Measurements from ENCODE around the gene SRBD1. TPM values are rescaled to one million over a fixed set of nuclear protein-coding genes. Genes with fewer than 3 reads are reported as not detected.

Gene SRBD1
- total RNA-seq, 4 donors from 2014 or later = 13.5 to 36.2 (median 26.8) TPM

GRCh38 chr2:45442026-45442425 is 169.0 kb downstream of the SRBD1 start:
- peaks cover 0 to 15% (median 4%) of the 10 kb centered on the region in 4 donors for H3K4me1 ChIP-seq
- H3K27ac ChIP-seq = no peak overlapping the region
- H3K9me3 ChIP-seq = no peaks in the 10 kb centered on the region
- in situ Hi-C loops (cut with MboI; ENCODE audit: low pct_ligation_motif_present in 1 of 4, low pct_unique_long_range_greater_than_20kb in 1 of 4, low sequenced_read_pairs in 3 of 4) = no loop called here
- 89 to 97% methylated on average over 3 of the region's 3 CpGs for WGBS, 2 donors (ENCODE audit: low coverage in 1 of 2)
- DNase-seq = no peak
- H3K27me3 ChIP-seq = no peaks in the 10 kb centered on the region
- intact Hi-C loops (cut with DNase I; ENCODE audit: low total_unique reads) = no loop called here
- H3K4me3 ChIP-seq = no peak overlapping the region
- no peaks in the 10 kb centered on the region for H3K36me3 ChIP-seq
- TF ChIP-seq POLR2A (IDR thresholded peaks at IDR 0.05) = no peak
- no peak for TF ChIP-seq POLR2AphosphoS5 (IDR thresholded peaks at IDR 0.05)
- no peak for TF ChIP-seq EP300 (IDR thresholded peaks at IDR 0.05; ENCODE audit: low read depth)
- TF ChIP-seq CTCF (IDR thresholded peaks at IDR 0.05) = no peak

GRCh38 chr2:45441571-45441970 is 169.5 kb downstream of the SRBD1 start:
- Histone ChIP-seq H3K4me1 (peaks cover 0 to 15% (median 4%) of the 10 kb centered on the region in 4 donors), H3K9me3 (no peaks in the 10 kb centered on the region), H3K36me3 (no peaks in the 10 kb centered on the region), H3K4me3 (no peak overlapping the region), H3K27me3 (no peaks in the 10 kb centered on the region), H3K27ac (no peak overlapping the region)
- TF ChIP-seq POLR2AphosphoS5 (IDR thresholded peaks at IDR 0.05) (no peak), POLR2A (IDR thresholded peaks at IDR 0.05) (no peak), EP300 (IDR thresholded peaks at IDR 0.05; ENCODE audit: low read depth) (no peak), CTCF (IDR thresholded peaks at IDR 0.05) (no peak)
- 94 to 96% methylated on average over 3 of the region's 3 CpGs for WGBS, 2 donors (ENCODE audit: low coverage in 1 of 2)
- in situ Hi-C loops (cut with MboI; ENCODE audit: low pct_ligation_motif_present in 1 of 4, low pct_unique_long_range_greater_than_20kb in 1 of 4, low sequenced_read_pairs in 3 of 4) (no loop called here), intact Hi-C loops (cut with DNase I; ENCODE audit: low total_unique reads) (no loop called here)
- no peak for DNase-seq

GRCh38 chr2:45439788-45440773 is 171.0 kb downstream of the SRBD1 start:
- no peak for TF ChIP-seq EP300 (IDR thresholded peaks at IDR 0.05; ENCODE audit: low read depth)
- TF ChIP-seq POLR2A (IDR thresholded peaks at IDR 0.05) = no peak
- TF ChIP-seq CTCF (IDR thresholded peaks at IDR 0.05) = no peak
- TF ChIP-seq POLR2AphosphoS5 (IDR thresholded peaks at IDR 0.05) = no peak
- 76 to 94% methylated on average over 6 of the region's 6 CpGs for WGBS, 2 donors (ENCODE audit: low coverage in 1 of 2)
- no peak for DNase-seq
- in situ Hi-C loops (cut with MboI; ENCODE audit: low pct_ligation_motif_present in 1 of 4, low pct_unique_long_range_greater_than_20kb in 1 of 4, low sequenced_read_pairs in 3 of 4) = no loop called here
- no peak overlapping the region for H3K4me3 ChIP-seq
- no peaks in the 10 kb centered on the region for H3K9me3 ChIP-seq
- no peaks in the 10 kb centered on the region for H3K36me3 ChIP-seq
- intact Hi-C loops (cut with DNase I; ENCODE audit: low total_unique reads) = no loop called here
- H3K27ac ChIP-seq = no peak overlapping the region
- peaks cover 0 to 15% (median 4%) of the 10 kb centered on the region in 4 donors for H3K4me1 ChIP-seq
- H3K27me3 ChIP-seq = no peaks in the 10 kb centered on the region

GRCh38 chr2:45438872-45439665 is 172.0 kb downstream of the SRBD1 start:
- intact Hi-C loops (cut with DNase I; ENCODE audit: low total_unique reads) (no loop called here), in situ Hi-C loops (cut with MboI; ENCODE audit: low pct_ligation_motif_present in 1 of 4, low pct_unique_long_range_greater_than_20kb in 1 of 4, low sequenced_read_pairs in 3 of 4) (no loop called here)
- H3K4me1 ChIP-seq = peaks cover 0 to 15% (median 4%) of the 10 kb centered on the region in 4 donors
- no peaks in the 10 kb centered on the region for H3K36me3 ChIP-seq
- H3K27me3 ChIP-seq = no peaks in the 10 kb centered on the region
- 64 to 80% methylated on average over 3 of the region's 3 CpGs for WGBS, 2 donors (ENCODE audit: low coverage in 1 of 2)
- TF ChIP-seq POLR2AphosphoS5 (IDR thresholded peaks at IDR 0.05) (no peak), CTCF (IDR thresholded peaks at IDR 0.05) (no peak), EP300 (IDR thresholded peaks at IDR 0.05; ENCODE audit: low read depth) (no peak), POLR2A (IDR thresholded peaks at IDR 0.05) (no peak)
- no peak for DNase-seq
- no peak overlapping the region for H3K27ac ChIP-seq
- no peaks in the 10 kb centered on the region for H3K9me3 ChIP-seq
- H3K4me3 ChIP-seq = no peak overlapping the region

Measured in transverse colon (tissue), 4 donors.